ENCODE data around the gene NSFL1C. TPM values are rescaled to one million over a fixed set of nuclear protein-coding genes. Genes with fewer than 3 reads are reported as not detected.

Gene NSFL1C
- total and polyA plus RNA-seq, 9 of the 15 experiments (the other 6 are each of a cell fraction or from before 2014, with no cell fraction given) = 20.8 to 119 (median 47.0) TPM

DNA sequence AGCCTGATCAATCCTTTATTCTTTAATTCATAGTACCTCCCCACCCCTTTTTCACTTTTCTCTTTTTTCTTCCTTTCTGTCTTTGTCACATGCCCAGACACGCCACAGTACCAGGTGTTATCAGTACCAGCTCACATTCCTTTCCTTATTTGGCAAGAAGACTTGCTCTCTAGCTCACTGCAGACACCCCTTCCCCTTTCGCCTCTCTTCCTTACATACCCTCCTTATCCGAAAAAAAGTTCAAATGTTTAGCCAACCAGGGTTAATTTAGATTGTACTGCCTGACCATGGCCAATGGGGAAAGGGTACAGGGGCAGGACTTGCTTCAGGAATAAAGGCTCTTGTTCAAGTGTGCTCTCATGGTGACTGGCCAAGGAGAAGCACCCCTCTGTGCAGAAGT, 33.8 kb upstream of the NSFL1C start:
- no peak for ATAC-seq
- WGBS (ENCODE audit: insufficient coverage, low coverage, missing lambda C conversion rate) = 0% methylated on average over 3 of the region's 3 CpGs
- ChIA-PET CTCF (ENCODE audit: low intra/inter-chr PET ratio) (interaction anchor here (0.5 kb wide), 1 partner anchor 276 kb away, joined by 4 read pairs; no protein-coding TSS in a partner anchor), POLR2A (interaction anchor here (0.7 to 1.4 kb wide), 2 partner anchors 33 to 957 kb away, joined by 3 read pairs; no protein-coding TSS in a partner anchor)
- no TSS peak for BruUV-seq (replicated peaks)
- Histone ChIP-seq H3K9me1 (ENCODE audit: control insufficient read depth, insufficient read depth, low read length) (no peaks in the 10 kb centered on the region), H3K27me3 (ENCODE audit: control insufficient read depth in 2 of 2, insufficient read depth in 2 of 2, low read length in 2 of 2) (no peaks in the 10 kb centered on the region), H3K79me2 (ENCODE audit: control insufficient read depth, insufficient read depth, low read length) (no peaks in the 10 kb centered on the region), H3K4me2 (ENCODE audit: insufficient read depth, low read length) (no peak overlapping the region), H3K9me3 (replicated peaks; ENCODE audit: control insufficient read depth, insufficient read depth, low read depth, low read length) (no peaks in the 10 kb centered on the region), H2AFZ (ENCODE audit: low read depth, low read length) (no peak overlapping the region), H3K4me1 (replicated peaks in 1 of 2; ENCODE audit: control insufficient read depth in 2 of 2, insufficient read depth in 2 of 2, low read length in 2 of 2) (no peaks in the 10 kb centered on the region; a peak in 1 of 5 replicates), H3K27ac (ENCODE audit: extremely low read depth, low read depth, low read length) (no peak overlapping the region), H3K4me3 (no peak overlapping the region), H3K9ac (ENCODE audit: insufficient read depth in 1 of 2, low read depth in 2 of 2, low read length in 2 of 2) (no peak overlapping the region), H4K20me1 (replicated peaks; ENCODE audit: control insufficient read depth, insufficient read depth, low read length) (no peaks in the 10 kb centered on the region), H3K36me3 (ENCODE audit: control insufficient read depth, insufficient read depth, low read length) (no peaks in the 10 kb centered on the region)
- no peak for DNase-seq (ENCODE audit: extremely low read depth in 1 of 4, low spot score in 3 of 4)
- intact Hi-C loops (cut with micrococcal nuclease) = loop anchor here (10.0 kb wide), 1 partner anchor 186 kb away; no protein-coding TSS in a partner anchor
- FAIRE-seq = no peak
- in situ Hi-C loops (cut with MboI) = loop anchor here (25.0 kb wide), 1 partner anchor 262 kb away; no protein-coding TSS in a partner anchor
- TF ChIP-seq, protein P1, sequence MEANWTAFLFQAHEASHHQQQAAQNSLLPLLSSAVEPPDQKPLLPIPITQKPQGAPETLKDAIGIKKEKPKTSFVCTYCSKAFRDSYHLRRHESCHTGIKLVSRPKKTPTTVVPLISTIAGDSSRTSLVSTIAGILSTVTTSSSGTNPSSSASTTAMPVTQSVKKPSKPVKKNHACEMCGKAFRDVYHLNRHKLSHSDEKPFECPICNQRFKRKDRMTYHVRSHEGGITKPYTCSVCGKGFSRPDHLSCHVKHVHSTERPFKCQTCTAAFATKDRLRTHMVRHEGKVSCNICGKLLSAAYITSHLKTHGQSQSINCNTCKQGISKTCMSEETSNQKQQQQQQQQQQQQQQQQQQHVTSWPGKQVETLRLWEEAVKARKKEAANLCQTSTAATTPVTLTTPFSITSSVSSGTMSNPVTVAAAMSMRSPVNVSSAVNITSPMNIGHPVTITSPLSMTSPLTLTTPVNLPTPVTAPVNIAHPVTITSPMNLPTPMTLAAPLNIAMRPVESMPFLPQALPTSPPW (CRISPR knock-in tag; IDR thresholded peaks at IDR 0.05) = 0 out of 2 replicates have a peak, but pooled peaks have one; percentile 18
- TF ChIP-seq, protein P2, sequence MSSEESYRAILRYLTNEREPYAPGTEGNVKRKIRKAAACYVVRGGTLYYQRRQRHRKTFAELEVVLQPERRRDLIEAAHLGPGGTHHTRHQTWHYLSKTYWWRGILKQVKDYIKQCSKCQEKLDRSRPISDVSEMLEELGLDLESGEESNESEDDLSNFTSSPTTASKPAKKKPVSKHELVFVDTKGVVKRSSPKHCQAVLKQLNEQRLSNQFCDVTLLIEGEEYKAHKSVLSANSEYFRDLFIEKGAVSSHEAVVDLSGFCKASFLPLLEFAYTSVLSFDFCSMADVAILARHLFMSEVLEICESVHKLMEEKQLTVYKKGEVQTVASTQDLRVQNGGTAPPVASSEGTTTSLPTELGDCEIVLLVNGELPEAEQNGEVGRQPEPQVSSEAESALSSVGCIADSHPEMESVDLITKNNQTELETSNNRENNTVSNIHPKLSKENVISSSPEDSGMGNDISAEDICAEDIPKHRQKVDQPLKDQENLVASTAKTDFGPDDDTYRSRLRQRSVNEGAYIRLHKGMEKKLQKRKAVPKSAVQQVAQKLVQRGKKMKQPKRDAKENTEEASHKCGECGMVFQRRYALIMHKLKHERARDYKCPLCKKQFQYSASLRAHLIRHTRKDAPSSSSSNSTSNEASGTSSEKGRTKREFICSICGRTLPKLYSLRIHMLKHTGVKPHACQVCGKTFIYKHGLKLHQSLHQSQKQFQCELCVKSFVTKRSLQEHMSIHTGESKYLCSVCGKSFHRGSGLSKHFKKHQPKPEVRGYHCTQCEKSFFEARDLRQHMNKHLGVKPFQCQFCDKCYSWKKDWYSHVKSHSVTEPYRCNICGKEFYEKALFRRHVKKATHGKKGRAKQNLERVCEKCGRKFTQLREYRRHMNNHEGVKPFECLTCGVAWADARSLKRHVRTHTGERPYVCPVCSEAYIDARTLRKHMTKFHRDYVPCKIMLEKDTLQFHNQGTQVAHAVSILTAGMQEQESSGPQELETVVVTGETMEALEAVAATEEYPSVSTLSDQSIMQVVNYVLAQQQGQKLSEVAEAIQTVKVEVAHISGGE (CRISPR knock-in tag; IDR thresholded peaks at IDR 0.05) = peak in 1 of 3 experiments; percentile 53; a peak in 2 of 6 replicates
- TF ChIP-seq, protein P3, sequence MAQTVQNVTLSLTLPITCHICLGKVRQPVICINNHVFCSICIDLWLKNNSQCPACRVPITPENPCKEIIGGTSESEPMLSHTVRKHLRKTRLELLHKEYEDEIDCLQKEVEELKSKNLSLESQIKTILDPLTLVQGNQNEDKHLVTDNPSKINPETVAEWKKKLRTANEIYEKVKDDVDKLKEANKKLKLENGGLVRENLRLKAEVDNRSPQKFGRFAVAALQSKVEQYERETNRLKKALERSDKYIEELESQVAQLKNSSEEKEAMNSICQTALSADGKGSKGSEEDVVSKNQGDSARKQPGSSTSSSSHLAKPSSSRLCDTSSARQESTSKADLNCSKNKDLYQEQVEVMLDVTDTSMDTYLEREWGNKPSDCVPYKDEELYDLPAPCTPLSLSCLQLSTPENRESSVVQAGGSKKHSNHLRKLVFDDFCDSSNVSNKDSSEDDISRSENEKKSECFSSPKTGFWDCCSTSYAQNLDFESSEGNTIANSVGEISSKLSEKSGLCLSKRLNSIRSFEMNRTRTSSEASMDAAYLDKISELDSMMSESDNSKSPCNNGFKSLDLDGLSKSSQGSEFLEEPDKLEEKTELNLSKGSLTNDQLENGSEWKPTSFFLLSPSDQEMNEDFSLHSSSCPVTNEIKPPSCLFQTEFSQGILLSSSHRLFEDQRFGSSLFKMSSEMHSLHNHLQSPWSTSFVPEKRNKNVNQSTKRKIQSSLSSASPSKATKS (CRISPR knock-in tag; IDR thresholded peaks at IDR 0.05) = no peak
- TF ChIP-seq, protein P4, sequence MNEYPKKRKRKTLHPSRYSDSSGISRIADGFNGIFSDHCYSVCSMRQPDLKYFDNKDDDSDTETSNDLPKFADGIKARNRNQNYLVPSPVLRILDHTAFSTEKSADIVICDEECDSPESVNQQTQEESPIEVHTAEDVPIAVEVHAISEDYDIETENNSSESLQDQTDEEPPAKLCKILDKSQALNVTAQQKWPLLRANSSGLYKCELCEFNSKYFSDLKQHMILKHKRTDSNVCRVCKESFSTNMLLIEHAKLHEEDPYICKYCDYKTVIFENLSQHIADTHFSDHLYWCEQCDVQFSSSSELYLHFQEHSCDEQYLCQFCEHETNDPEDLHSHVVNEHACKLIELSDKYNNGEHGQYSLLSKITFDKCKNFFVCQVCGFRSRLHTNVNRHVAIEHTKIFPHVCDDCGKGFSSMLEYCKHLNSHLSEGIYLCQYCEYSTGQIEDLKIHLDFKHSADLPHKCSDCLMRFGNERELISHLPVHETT (CRISPR knock-in tag; conservative IDR thresholded peaks at IDR 0.05 in 1 of 2, IDR thresholded peaks at IDR 0.05 in 1 of 2) = 0 out of 4 replicates have a peak, but pooled peaks of 1 of the 2 experiments have one; percentile 50
- no peak for TF ChIP-seq KLF6 (CRISPR knock-in tag; IDR thresholded peaks at IDR 0.05; ENCODE audit: borderline replicate concordance)
- TF ChIP-seq, protein P5, sequence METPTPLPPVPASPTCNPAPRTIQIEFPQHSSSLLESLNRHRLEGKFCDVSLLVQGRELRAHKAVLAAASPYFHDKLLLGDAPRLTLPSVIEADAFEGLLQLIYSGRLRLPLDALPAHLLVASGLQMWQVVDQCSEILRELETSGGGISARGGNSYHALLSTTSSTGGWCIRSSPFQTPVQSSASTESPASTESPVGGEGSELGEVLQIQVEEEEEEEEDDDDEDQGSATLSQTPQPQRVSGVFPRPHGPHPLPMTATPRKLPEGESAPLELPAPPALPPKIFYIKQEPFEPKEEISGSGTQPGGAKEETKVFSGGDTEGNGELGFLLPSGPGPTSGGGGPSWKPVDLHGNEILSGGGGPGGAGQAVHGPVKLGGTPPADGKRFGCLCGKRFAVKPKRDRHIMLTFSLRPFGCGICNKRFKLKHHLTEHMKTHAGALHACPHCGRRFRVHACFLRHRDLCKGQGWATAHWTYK (CRISPR knock-in tag; IDR thresholded peaks at IDR 0.05) = no peak
- TF ChIP-seq HDAC1 (IDR thresholded peaks at IDR 0.05) = no peak
- TF ChIP-seq CBFB (CRISPR knock-in tag; IDR thresholded peaks at IDR 0.05) = no peak
